ENCODE measurements around the gene TNFRSF9. TPM values are rescaled to one million over a fixed set of nuclear protein-coding genes. Genes with fewer than 3 reads are reported as not detected.
"Not testable (repeated sequence)": the region's sequence is repeated elsewhere in the genome, so short reads cannot be mapped to it uniquely, and the experiment has no call there.

Gene TNFRSF9
- total RNA-seq, 1 donor from 2014 or later, result not detected

DNA sequence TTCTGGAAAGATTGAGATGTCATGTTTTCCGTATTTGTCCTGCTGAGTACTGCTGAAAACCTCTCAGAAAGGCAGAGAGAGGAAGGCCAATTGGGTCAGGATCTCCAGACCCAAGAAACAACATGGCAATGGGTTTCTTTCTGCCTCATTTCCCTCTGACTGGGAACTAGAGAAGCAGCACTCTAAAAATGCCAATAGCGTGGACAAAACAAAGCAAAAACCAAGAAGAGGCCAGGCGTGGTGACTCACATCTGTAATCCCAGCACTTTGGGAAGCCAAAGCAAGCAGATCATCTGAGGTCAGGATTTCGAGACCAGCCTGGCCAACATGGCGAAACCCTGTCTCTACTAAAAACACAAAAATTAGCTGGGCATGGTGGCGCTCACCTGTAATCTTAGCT lies 18.3 kb downstream of the TNFRSF9 start:
- FAIRE-seq (no peak), DNase-seq (ENCODE audit: low spot score in 2 of 2) (no peak)

DNA sequence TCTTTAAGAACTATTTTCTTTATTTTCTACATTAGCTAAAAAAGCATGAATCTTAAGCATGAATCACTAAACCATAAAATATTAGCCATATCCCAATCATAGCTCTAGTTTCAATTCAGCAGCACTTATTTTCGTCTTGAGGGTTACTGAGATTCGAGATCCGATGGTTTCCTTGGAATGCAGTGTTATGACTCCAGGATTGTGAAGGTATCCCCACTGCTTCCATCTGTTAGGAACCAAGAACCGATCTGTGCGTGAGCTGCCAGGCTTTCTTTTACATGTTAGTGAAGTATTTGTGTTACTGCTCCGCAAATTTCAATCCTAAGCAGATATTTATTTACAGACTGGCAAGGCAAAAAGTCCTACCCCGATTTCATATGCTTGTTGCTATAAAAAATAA lies 18.8 kb downstream of the TNFRSF9 start:
- FAIRE-seq (no peak), DNase-seq (ENCODE audit: low spot score in 2 of 2) (no peak)

- FAIRE-seq (no peak), DNase-seq (ENCODE audit: low spot score in 2 of 2) (no peak)
Observed at GRCh38 chr1:7919880-7920279, 20.8 kb downstream of the TNFRSF9 start.

DNA sequence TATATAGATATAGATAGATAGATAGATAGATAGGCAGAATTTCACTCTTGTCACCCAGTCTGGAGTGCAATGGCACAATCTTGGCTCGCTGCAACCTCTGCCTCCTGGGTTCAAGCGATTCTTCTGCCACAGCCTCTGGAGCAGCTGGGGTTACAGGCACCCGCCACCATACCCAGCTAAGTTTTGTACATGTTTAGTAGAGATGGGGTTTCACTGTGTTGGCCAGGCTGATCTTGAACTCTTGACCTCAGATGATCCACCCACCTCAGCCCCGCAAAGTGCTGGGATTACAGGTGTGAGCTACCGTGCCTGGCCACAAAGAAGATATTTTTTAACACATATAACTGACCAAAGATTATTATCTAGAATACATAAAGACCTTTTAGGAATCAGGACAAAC lies 22.7 kb downstream of the TNFRSF9 start:
- not testable (repeated sequence) for DNase-seq (ENCODE audit: low spot score in 2 of 2); FAIRE-seq

- FAIRE-seq (no peak), DNase-seq (ENCODE audit: low spot score in 2 of 2) (no peak)
Observed at GRCh38 chr1:7916501-7916830, 24.2 kb downstream of the TNFRSF9 start.

DNA sequence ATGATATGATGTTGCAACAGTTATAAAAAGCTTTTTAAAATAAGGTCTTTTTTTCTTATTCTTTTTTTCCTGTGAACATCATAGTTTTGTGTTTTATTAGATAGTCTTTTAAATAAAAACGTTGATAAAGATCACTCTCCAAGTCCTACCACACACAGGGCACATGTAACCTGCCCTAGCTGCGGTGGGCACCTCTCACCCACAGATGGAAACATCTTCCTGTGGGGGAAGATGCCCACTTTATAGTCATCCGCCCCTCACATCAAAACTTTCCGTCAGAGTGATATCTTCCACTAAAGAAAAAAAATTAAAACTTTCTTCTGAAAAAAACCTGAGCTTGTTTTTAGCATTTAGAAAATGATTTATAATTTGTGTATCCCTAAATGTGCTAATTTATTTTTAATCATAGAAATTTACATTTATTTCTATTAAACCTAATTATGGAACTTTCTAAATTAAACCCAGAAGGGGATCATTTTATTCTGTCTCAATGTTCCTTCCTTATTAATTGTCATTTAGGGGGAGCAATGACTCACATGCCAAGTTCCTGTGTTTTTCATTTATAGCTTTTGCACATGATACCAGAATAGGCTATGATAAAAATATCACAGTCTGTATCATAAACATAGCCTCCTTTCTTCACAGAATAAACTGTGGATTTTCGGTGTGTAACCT lies 24.7 kb downstream of the TNFRSF9 start:
- no peak for FAIRE-seq
- no peak for DNase-seq (ENCODE audit: low spot score in 2 of 2)

- FAIRE-seq (no peak), DNase-seq (ENCODE audit: low spot score in 2 of 2) (no peak)
Observed at GRCh38 chr1:7912743-7913557, 27.7 kb downstream of the TNFRSF9 start.

DNA sequence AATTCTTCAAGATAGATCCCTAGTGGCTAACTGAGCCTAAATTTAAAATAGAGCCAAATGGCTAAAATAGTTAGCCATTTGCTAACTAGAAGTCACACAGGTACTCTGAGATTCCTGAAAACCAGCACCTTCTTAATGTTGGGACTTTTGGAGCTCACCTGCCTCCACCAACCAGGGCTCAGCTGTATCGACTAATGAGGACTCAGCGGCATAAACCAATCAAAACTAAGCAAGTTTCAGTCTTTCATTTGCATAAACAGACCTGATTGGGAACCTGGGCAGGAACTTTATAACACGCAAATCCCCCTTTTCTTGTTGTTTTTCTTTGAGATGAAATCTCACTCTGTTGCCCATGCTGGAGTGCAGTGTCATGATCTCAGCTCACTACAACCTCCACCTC lies 28.5 kb downstream of the TNFRSF9 start:
- no peak for FAIRE-seq
- DNase-seq (ENCODE audit: low spot score in 2 of 2), result no peak

DNA sequence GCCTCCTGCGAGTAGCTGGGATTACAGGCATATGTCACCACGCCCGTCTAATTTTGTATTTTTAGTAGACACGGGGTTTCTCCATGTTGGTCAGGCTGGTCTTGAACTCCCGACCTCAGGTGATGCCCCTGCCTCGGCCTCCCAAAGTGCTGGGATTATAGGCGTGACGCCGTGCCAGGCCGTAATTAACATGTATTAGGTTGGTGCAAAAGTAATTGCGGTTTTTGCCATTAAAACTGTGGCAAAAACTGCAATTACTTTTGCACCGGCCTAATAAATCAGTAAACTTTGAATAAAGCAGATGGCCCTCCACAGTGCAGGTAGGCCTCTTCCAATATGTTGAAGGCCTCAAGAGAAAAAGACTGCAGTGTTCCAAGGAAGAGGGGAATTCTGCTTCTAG lies 35.4 kb downstream of the TNFRSF9 start:
- no peak for FAIRE-seq
- DNase-seq (ENCODE audit: low spot score in 2 of 2), result no peak

GRCh38 chr1:7902478-7903085 lies 38.1 kb downstream of the TNFRSF9 start:
- no peak for FAIRE-seq
- DNase-seq (ENCODE audit: low spot score in 2 of 2), result peak; percentile 47 to 79

DNA sequence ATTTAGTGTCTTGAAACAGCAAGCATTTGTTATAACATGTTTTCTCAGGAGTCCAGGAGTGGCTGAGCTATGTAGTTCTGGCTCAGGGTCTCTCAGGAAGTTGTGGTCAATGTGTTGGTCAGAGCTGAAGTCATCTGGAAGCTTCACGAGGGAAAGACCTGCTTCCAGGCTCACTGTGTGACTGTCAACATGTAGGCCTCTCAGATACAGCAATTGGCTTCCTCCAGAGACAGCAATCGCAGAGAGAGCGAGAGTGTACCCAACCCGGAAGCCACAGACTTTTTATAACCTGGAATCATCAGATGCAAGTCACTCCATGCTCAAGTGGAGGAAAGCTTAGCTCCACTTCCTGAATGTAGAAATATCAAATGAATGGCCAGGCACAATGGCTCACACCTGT lies 40.9 kb downstream of the TNFRSF9 start:
- FAIRE-seq, result no peak
- no peak for DNase-seq (ENCODE audit: low spot score in 2 of 2)

- DNase-seq (ENCODE audit: low spot score in 2 of 2) (no peak), FAIRE-seq (no peak)
Observed at GRCh38 chr1:7898962-7899361, 41.7 kb downstream of the TNFRSF9 start.

- FAIRE-seq (no peak), DNase-seq (ENCODE audit: low spot score in 2 of 2) (no peak)
Observed at GRCh38 chr1:7896994-7897393, 43.6 kb downstream of the TNFRSF9 start.

DNA sequence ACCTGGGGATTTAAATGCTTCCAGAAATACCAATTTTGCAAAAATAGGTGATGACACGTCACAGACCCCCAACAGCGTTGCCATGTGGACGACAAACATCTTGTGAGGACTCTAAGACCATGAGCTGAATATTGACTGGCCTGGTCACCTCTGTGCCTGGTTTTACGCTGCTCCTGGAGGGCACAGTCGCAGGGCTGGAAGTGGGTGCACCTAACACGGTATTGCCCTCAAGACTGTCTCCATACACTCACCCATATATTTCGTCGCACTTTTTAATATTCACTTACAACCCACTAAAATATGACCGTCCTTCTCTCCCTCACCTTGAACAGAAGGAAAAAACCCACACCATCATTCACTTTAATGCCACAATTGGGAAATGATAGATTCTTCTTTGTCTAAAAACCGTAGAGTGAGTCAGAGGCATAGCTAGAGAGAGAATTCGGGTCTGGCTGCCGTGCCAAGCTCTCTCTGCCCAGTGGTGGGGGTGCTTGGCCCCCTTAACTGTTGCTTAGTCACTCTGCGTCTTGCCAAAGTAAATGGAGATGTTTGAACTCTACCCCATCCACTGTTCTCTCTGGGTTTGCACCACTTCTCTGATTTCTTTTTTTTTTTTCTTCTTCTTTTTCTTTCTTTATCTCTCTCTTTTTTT lies 47.0 kb downstream of the TNFRSF9 start:
- FAIRE-seq (no peak), DNase-seq (ENCODE audit: low spot score in 2 of 2) (no peak)

GRCh38 chr1:7891804-7892203 lies 48.8 kb downstream of the TNFRSF9 start:
- no peak for FAIRE-seq
- DNase-seq (ENCODE audit: low spot score in 2 of 2), result no peak

DNA sequence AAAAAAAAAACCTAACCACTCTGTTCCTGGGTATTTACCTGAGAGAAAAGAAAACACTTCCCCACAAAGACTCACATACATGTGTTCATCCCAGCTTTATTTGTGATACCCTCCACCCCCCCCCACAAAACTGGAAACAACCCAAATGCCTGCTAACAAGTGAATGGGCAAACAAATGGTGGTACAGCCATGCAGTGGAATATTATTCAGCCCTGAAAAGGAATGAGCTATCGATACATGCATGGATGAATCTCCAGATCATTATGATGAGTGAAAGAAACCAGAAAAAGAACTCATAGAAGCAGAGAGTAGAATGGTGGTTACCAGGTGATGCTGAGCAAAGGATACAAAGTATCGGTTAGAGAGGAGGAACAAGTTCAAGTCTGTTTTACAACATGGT lies 49.8 kb downstream of the TNFRSF9 start:
- no peak for DNase-seq (ENCODE audit: low spot score in 2 of 2)
- no peak for FAIRE-seq

DNA sequence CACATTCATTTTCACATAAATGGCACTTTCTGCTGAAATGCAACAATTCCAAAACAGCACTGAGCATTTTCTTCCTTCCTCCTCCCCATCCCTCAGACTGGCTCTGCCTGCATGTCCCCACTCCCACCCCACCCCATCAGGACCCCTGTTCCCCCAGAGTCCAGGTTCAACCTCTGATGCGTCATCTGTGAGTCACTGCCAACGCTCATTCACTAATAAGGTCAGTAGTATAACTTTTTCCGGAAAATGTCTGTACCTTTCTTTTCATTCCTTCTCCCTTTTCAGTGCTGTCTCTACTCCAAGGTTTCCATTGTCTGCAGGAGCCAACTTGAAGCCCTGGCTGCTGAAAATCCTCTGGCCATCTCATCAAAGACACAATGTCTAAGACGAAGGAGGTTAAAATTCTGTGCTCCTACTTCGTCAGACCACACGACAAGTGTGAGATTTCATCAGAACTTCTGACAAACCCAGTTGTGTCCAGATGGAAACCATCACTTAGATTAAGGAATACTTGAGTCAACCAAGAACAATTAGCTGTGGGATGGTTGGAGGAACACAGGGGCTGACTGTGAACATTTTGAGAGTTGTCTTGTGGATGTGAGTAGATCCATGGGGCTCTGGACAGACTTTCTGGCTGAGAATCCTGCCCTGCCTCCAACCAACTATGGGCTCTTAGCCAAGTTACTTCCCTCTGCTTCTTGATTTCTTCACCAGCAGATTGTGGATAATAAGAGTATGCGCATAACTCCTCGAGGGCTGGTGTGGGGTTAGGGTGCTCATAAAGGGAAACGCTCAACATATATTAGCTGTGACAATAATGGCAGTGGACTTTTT lies 52.2 kb downstream of the TNFRSF9 start:
- FAIRE-seq (no peak), DNase-seq (ENCODE audit: low spot score in 2 of 2) (no peak)

DNA sequence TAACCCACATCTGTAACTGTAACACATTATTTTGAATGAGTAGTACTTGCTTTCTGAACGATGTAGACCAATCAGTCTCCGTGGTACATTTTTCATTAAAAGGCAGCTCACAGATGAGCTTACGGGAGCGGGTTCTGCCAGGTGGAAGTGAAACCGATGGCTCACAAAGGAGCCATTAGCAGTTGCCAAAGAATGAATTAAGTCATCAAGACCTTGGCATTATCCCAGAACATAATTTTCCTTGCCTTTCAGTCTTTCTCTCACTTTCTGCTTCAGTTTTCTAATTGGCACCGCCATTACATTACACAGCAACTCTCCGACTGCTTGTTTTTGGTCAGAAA lies 54.3 kb downstream of the TNFRSF9 start:
- DNase-seq (ENCODE audit: low spot score in 2 of 2), result peak in 1 of 2 donors; percentile 38
- no peak for FAIRE-seq

DNA sequence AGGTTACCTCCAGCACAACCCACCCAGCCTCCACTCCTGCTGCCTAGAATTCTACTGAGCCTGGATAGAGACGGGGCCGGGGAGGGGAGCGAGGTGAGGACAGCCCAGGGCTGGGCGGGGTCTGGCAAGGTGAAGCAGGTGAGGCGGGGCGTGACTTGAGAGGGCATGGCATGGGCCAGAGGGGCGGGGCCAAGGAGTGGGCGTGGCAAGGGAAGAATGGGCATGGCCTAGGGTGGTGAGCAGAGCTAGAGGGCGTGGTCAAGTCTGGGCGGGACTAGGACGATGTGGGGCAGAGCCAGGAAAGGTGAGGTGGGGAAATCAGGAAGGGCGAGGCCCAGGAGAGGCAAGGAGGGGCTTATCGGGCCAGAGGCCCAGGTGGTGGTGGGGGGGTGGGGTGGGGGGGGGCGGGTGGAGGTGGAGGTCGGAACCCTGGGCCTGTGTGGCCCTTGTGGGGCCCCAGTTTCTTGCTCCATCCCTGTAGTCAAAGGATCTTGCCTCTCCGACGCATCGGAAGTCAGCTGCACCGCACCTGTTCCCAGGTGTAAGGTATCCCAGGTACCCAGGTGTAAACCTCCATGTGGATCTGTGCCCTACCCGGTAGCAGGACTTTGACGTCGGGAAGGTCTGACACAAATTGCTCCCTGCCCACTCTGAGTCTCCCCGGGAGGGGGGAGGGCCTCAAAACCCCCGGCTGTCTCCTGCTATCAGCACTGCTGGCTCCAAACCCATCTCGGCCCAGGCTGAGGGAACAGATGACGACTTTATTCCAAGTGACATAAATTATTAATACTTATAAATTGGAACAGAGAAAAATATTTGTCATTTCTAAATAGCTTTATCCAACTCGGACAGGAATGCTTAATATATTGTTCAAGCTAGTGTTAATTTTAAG lies 54.9 kb downstream of the TNFRSF9 start:
- DNase-seq (ENCODE audit: low spot score in 2 of 2), result no peak
- no peak for FAIRE-seq

- FAIRE-seq, result no peak
Observed at GRCh38 chr1:7884757-7885156, 55.9 kb downstream of the TNFRSF9 start.

More at GRCh38 chr1:7884757-7885156, 55.9 kb downstream of the TNFRSF9 start:
- no peak for DNase-seq (ENCODE audit: low spot score in 2 of 2)

All from frontal cortex (tissue), 4 donors.